Activated CD4-positive, alpha-beta T cell treated with anti-CD3 and anti-CD28 coated beads, Interleukin-2, amount 10 ng/mL, durations not matched to agents 7 days and 5 days (primary cell): ENCODE measurements around the gene CDON. TPM values are rescaled to one million over a fixed set of nuclear protein-coding genes. Genes with fewer than 3 reads are reported as not detected.
"Not testable (repeated sequence)": the region's sequence is repeated elsewhere in the genome, so short reads cannot be mapped to it uniquely, and the experiment has no call there.

Source experiments
- CTCF ChIA-PET: fragments of 350-600 bp; sonication (Branson Sonifier 250); formaldehyde crosslinking; loops from one replicate; lab custom pipeline; 2021; ENCODE audit warnings: antibody characterized with exemption; lab: Charles Lee
- POLR2A ChIA-PET: fragments of 350-600 bp; sonication (Branson Sonifier 250); formaldehyde crosslinking; loops from one replicate; lab custom pipeline; 2021; ENCODE audit warnings: antibody characterized with exemption; lab: Charles Lee
- DNase-seq: peaks from one replicate; pipeline ENCODE4 v3.0.0-alpha.2; 2020
- H3K27ac Mint-ChIP-seq: one replicate; pipeline ENCODE4 v1.8.0; 2021; ENCODE audit warnings: mild to moderate bottlenecking, moderate library complexity, mixed read lengths
- H3K27me3 Mint-ChIP-seq: one replicate; pipeline ENCODE4 v1.8.0; 2021; ENCODE audit warnings: mixed read lengths
- H3K36me3 Mint-ChIP-seq: one replicate; pipeline ENCODE4 v1.8.0; 2021; ENCODE audit warnings: low read depth, mixed read lengths
- H3K4me1 Mint-ChIP-seq: one replicate; pipeline ENCODE4 v1.8.0; 2021; ENCODE audit warnings: mixed read lengths
- H3K4me3 Mint-ChIP-seq: one replicate; pipeline ENCODE4 v1.8.0; 2021; ENCODE audit warnings: mild to moderate bottlenecking, moderate library complexity, mixed read lengths
- H3K9me3 Mint-ChIP-seq: one replicate; pipeline ENCODE4 v1.8.0; 2021; ENCODE audit warnings: mixed read lengths
- total RNA-seq, 2 experiments: library from RNA; stranded (reverse); gene quantifications; one replicate each; pipeline ENCODE4 v1.2.3, GENCODE V29; 2021

CDON gene
- total RNA-seq, 2 experiments from 2014 or later: 2.6 to 3.4 TPM

GRCh38 chr11:125924384-125925007 is 138.2 kb downstream of the CDON start:
- H3K27ac Mint-ChIP-seq: no peak overlapping the region
- DNase-seq: no peak
- CTCF ChIA-PET: interaction anchor here (1.3 to 1.4 kb wide), 2 partner anchors 9 to 21 kb away, joined by 4 to 5 read pairs; partner anchors contain the start of gene PUS3
- POLR2A ChIA-PET: no interaction called here
- H3K9me3 Mint-ChIP-seq: no peaks in the 10 kb centered on the region
- peaks cover 12% of the 10 kb centered on the region for H3K27me3 Mint-ChIP-seq
- no peaks in the 10 kb centered on the region for H3K4me1 Mint-ChIP-seq
- no peaks in the 10 kb centered on the region for H3K36me3 Mint-ChIP-seq
- no peak overlapping the region for H3K4me3 Mint-ChIP-seq

GRCh38 chr11:125923633-125924032 is 139.0 kb downstream of the CDON start:
- POLR2A ChIA-PET: no interaction called here
- CTCF ChIA-PET: interaction anchor here (0.6 to 1.4 kb wide), 6 partner anchors 18 to 1497 kb away, joined by 3 to 5 read pairs (median 3); partner anchors contain the start of gene PUS3
- Mint-ChIP-seq H3K4me1 (no peaks in the 10 kb centered on the region), H3K4me3 (no peak overlapping the region), H3K27ac (no peak overlapping the region), H3K9me3 (no peaks in the 10 kb centered on the region), H3K27me3 (peaks cover 13% of the 10 kb centered on the region), H3K36me3 (no peaks in the 10 kb centered on the region)
- DNase-seq: no peak

GRCh38 chr11:125923012-125923579 is 139.6 kb downstream of the CDON start:
- no peaks in the 10 kb centered on the region for H3K9me3 Mint-ChIP-seq
- no peaks in the 10 kb centered on the region for H3K4me1 Mint-ChIP-seq
- H3K36me3 Mint-ChIP-seq: no peaks in the 10 kb centered on the region
- POLR2A ChIA-PET: no interaction called here
- H3K27ac Mint-ChIP-seq: no peak overlapping the region
- CTCF ChIA-PET: interaction anchor here (0.6 to 1.4 kb wide), 7 partner anchors 19 to 1497 kb away, joined by 3 to 5 read pairs (median 3); partner anchors contain the start of gene PUS3
- H3K4me3 Mint-ChIP-seq: no peak overlapping the region
- peak; percentile 71 for DNase-seq
- H3K27me3 Mint-ChIP-seq: peaks cover 17% of the 10 kb centered on the region

- DNase-seq: no peak
- ChIA-PET CTCF (interaction anchor here (0.5 to 1.2 kb wide), 3 partner anchors 11 to 51 kb away, joined by 3 read pairs; no protein-coding TSS in a partner anchor), POLR2A (no interaction called here)
- Mint-ChIP-seq H3K4me3 (no peak overlapping the region), H3K9me3 (no peaks in the 10 kb centered on the region), H3K27me3 (peaks cover 18% of the 10 kb centered on the region), H3K27ac (no peak overlapping the region), H3K4me1 (no peaks in the 10 kb centered on the region), H3K36me3 (no peaks in the 10 kb centered on the region)
Measured at GRCh38 chr11:125922156-125922555, 140.5 kb downstream of the CDON start.

- Mint-ChIP-seq H3K9me3 (no peaks in the 10 kb centered on the region), H3K27me3 (peaks cover 23% of the 10 kb centered on the region), H3K27ac (no peak overlapping the region), H3K4me3 (no peak overlapping the region), H3K36me3 (no peaks in the 10 kb centered on the region), H3K4me1 (no peaks in the 10 kb centered on the region)
- POLR2A ChIA-PET: no interaction called here
- no peak for DNase-seq
- CTCF ChIA-PET: interaction anchor here (0.8 to 1.2 kb wide), 5 partner anchors 10 to 273 kb away, joined by 3 to 4 read pairs (median 3); partner anchors contain the start of gene PUS3
Measured at GRCh38 chr11:125921042-125921441, 141.6 kb downstream of the CDON start.

- peaks cover 24% of the 10 kb centered on the region for H3K27me3 Mint-ChIP-seq
- POLR2A ChIA-PET: no interaction called here
- CTCF ChIA-PET: interaction anchor here (0.7 kb wide), 1 partner anchor 33 kb away, joined by 3 read pairs; no protein-coding TSS in a partner anchor
- H3K36me3 Mint-ChIP-seq: no peaks in the 10 kb centered on the region
- no peak overlapping the region for H3K27ac Mint-ChIP-seq
- no peaks in the 10 kb centered on the region for H3K9me3 Mint-ChIP-seq
- DNase-seq: no peak
- H3K4me3 Mint-ChIP-seq: no peak overlapping the region
- no peaks in the 10 kb centered on the region for H3K4me1 Mint-ChIP-seq
Measured at GRCh38 chr11:125918140-125918840, 144.4 kb downstream of the CDON start.

GRCh38 chr11:125916683-125917347 is 145.9 kb downstream of the CDON start:
- no peaks in the 10 kb centered on the region for H3K36me3 Mint-ChIP-seq
- no peak overlapping the region for H3K4me3 Mint-ChIP-seq
- POLR2A ChIA-PET: no interaction called here
- H3K9me3 Mint-ChIP-seq: no peaks in the 10 kb centered on the region
- peaks cover 27% of the 10 kb centered on the region for H3K27me3 Mint-ChIP-seq
- no peak for DNase-seq
- no peaks in the 10 kb centered on the region for H3K4me1 Mint-ChIP-seq
- CTCF ChIA-PET: interaction anchor here (0.7 kb wide), 1 partner anchor 11 kb away, joined by 3 read pairs; no protein-coding TSS in a partner anchor
- H3K27ac Mint-ChIP-seq: no peak overlapping the region

GRCh38 chr11:125914601-125915000 is 148.1 kb downstream of the CDON start:
- H3K9me3 Mint-ChIP-seq, H3K36me3 Mint-ChIP-seq, H3K4me1 Mint-ChIP-seq, H3K4me3 Mint-ChIP-seq, H3K27ac Mint-ChIP-seq, DNase-seq, POLR2A ChIA-PET: not testable (repeated sequence)
- CTCF ChIA-PET: interaction anchor here (1.2 kb wide), 1 partner anchor 14 kb away, joined by 3 read pairs; no protein-coding TSS in a partner anchor
- H3K27me3 Mint-ChIP-seq: peaks cover 38% of the 10 kb centered on the region

- no peak for DNase-seq
- POLR2A ChIA-PET: no interaction called here
- Mint-ChIP-seq H3K9me3 (no peaks in the 10 kb centered on the region), H3K4me1 (no peaks in the 10 kb centered on the region), H3K4me3 (no peak overlapping the region), H3K36me3 (no peaks in the 10 kb centered on the region), H3K27me3 (peaks cover 36% of the 10 kb centered on the region), H3K27ac (no peak overlapping the region)
- CTCF ChIA-PET: interaction anchor here (1.2 kb wide), 1 partner anchor 11 kb away, joined by 3 read pairs; no protein-coding TSS in a partner anchor
Measured at GRCh38 chr11:125910226-125910849, 152.3 kb downstream of the CDON start.

Other genes with a start within 250 kb of the CDON start
- gene PATE4, start 229.6 kb downstream of the CDON start, total RNA-seq: not detected
- gene HYLS1, start 175.2 kb downstream of the CDON start, total RNA-seq: 10 to 100 TPM; 17.4 to 21.2 TPM
- gene PUS3, start 159.7 kb downstream of the CDON start, total RNA-seq: 10 to 100 TPM in 1 of 2 experiments, 1 to 10 TPM in 1; 8.9 to 12.1 TPM
- under 1 TPM in 1 of 2 experiments, not detected in 1; 0.12 TPM for gene DDX25, start 158.4 kb downstream of the CDON start, total RNA-seq
- not detected for gene VSIG10L2, start 116.8 kb downstream of the CDON start, total RNA-seq
- 10 to 100 TPM; 30.7 to 32.5 TPM for gene RPUSD4, start 148.8 kb upstream of the CDON start, total RNA-seq
- gene FAM118B, start 148.9 kb upstream of the CDON start, total RNA-seq: 10 to 100 TPM in 1 of 2 experiments, 1 to 10 TPM in 1; 9.4 to 11.9 TPM
- gene SRPRA, start 206.0 kb upstream of the CDON start, total RNA-seq: 100 to 1,000 TPM; 107 to 110 TPM
- 10 to 100 TPM; 34.8 to 43.4 TPM for gene FOXRED1, start 206.3 kb upstream of the CDON start, total RNA-seq
- gene TIRAP, start 220.2 kb upstream of the CDON start, total RNA-seq: 10 to 100 TPM; 13.5 to 14.0 TPM
- gene DCPS, start 241.2 kb upstream of the CDON start, total RNA-seq: 10 to 100 TPM; 33.1 to 33.5 TPM